ENCODE results near the gene ANKS1B.

ANKS1B gene

GRCh38 chr12:98954506-98954905 lies 1030.2 kb downstream of the ANKS1B start:
- no peak for DNase-seq (ENCODE audit: low read depth)
- no peak for TF ChIP-seq CTCF (conservative IDR thresholded peaks at IDR 0.05; ENCODE audit: control insufficient read depth, insufficient read depth, low read depth, low read length)
- H3K4me3 ChIP-seq (ENCODE audit: control insufficient read depth, low read depth, low read length): no peak overlapping the region

- DNase-seq (ENCODE audit: low read depth): no peak
- no peak for TF ChIP-seq CTCF (conservative IDR thresholded peaks at IDR 0.05; ENCODE audit: control insufficient read depth, insufficient read depth, low read depth, low read length)
- H3K4me3 ChIP-seq (ENCODE audit: control insufficient read depth, low read depth, low read length): no peak overlapping the region
Observed at GRCh38 chr12:98951406-98951805, 1033.3 kb downstream of the ANKS1B start.

- no peak overlapping the region for H3K4me3 ChIP-seq (ENCODE audit: control insufficient read depth, low read depth, low read length)
- TF ChIP-seq CTCF (conservative IDR thresholded peaks at IDR 0.05; ENCODE audit: control insufficient read depth, insufficient read depth, low read depth, low read length): no peak
- DNase-seq (ENCODE audit: low read depth): no peak
Observed at GRCh38 chr12:98948343-98948949, 1036.3 kb downstream of the ANKS1B start.

- TF ChIP-seq CTCF (conservative IDR thresholded peaks at IDR 0.05; ENCODE audit: control insufficient read depth, insufficient read depth, low read depth, low read length): no peak
- no peak overlapping the region for H3K4me3 ChIP-seq (ENCODE audit: control insufficient read depth, low read depth, low read length)
- DNase-seq (ENCODE audit: low read depth): no peak
Observed at GRCh38 chr12:98945864-98946263, 1038.9 kb downstream of the ANKS1B start.

- H3K4me3 ChIP-seq (ENCODE audit: control insufficient read depth, low read depth, low read length): no peak overlapping the region
- TF ChIP-seq CTCF (conservative IDR thresholded peaks at IDR 0.05; ENCODE audit: control insufficient read depth, insufficient read depth, low read depth, low read length): no peak
- DNase-seq (ENCODE audit: low read depth): no peak
Observed at GRCh38 chr12:98939926-98940325, 1044.8 kb downstream of the ANKS1B start.

GRCh38 chr12:98939350-98939749 lies 1045.4 kb downstream of the ANKS1B start:
- no peak overlapping the region for H3K4me3 ChIP-seq (ENCODE audit: control insufficient read depth, low read depth, low read length)
- TF ChIP-seq CTCF (conservative IDR thresholded peaks at IDR 0.05; ENCODE audit: control insufficient read depth, insufficient read depth, low read depth, low read length): peak; percentile 50
- peak; percentile 48 for DNase-seq (ENCODE audit: low read depth)

GRCh38 chr12:98935847-98936246 lies 1048.9 kb downstream of the ANKS1B start:
- TF ChIP-seq CTCF (conservative IDR thresholded peaks at IDR 0.05; ENCODE audit: control insufficient read depth, insufficient read depth, low read depth, low read length): no peak
- H3K4me3 ChIP-seq (ENCODE audit: control insufficient read depth, low read depth, low read length): no peak overlapping the region
- no peak for DNase-seq (ENCODE audit: low read depth)

Data from fibroblast of mammary gland (primary cell).